DND-41 (cell line): ENCODE data around the gene NANOS2.

Experiments
- EZH2 ChIP-seq: IDR thresholded peaks from 3 replicates; pipeline ENCODE4 v1.6.1; 2012; ENCODE audit warnings: borderline replicate concordance, low read depth, mild to moderate bottlenecking, moderate library complexity, low read length, inconsistent platforms; ENCODE audit not compliant: severe bottlenecking
- TF ChIP-seq, protein P1 (sequence below): IDR thresholded peaks from 2 replicates; pipeline ENCODE4 v1.5.1; 2012; ENCODE audit warnings: borderline replicate concordance, low read length, moderate library complexity, mild to moderate bottlenecking; ENCODE audit not compliant: poor library complexity, severe bottlenecking; ENCODE audit errors: extremely low read depth

DNA sequence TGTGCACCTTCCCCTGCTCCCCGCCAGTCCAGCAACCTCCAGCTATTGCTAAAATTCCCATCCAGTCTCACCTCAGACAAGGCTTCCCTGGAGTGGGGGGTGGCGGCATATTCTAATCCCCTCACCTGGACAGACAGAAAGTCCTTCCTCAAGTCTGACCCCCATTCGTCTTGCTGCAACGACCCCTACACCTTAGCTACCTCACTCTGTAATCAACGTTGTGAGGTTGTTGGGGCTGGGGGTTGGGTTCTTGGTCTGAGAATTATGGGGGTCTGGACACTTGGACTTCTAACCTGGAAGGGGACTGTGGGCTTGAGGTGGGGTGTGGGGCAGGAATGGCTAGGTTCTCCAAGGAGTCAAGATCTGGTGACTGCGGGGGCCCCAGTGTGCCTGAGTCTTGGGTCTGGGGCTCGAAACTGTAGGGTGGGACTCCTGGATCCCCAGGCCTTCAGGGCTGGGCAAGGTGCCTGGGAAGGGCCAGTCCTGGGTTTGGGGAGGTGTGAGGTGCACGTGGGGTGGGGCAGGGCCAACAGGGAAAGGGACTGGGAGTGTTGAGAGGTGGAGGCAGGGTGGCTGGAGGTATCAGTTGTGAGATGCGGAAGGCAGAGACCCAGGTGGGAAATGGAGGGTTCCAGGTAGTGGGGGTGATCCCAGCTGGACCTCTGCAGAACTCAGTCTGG is 49.2 kb downstream of the NANOS2 start:
- TF ChIP-seq, protein P1, sequence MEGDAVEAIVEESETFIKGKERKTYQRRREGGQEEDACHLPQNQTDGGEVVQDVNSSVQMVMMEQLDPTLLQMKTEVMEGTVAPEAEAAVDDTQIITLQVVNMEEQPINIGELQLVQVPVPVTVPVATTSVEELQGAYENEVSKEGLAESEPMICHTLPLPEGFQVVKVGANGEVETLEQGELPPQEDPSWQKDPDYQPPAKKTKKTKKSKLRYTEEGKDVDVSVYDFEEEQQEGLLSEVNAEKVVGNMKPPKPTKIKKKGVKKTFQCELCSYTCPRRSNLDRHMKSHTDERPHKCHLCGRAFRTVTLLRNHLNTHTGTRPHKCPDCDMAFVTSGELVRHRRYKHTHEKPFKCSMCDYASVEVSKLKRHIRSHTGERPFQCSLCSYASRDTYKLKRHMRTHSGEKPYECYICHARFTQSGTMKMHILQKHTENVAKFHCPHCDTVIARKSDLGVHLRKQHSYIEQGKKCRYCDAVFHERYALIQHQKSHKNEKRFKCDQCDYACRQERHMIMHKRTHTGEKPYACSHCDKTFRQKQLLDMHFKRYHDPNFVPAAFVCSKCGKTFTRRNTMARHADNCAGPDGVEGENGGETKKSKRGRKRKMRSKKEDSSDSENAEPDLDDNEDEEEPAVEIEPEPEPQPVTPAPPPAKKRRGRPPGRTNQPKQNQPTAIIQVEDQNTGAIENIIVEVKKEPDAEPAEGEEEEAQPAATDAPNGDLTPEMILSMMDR, result no peak
- TF ChIP-seq EZH2, result no peak
